HG03045 (cell line): ENCODE results near the gene SV2C.
"Not testable (repeated sequence)": the region's sequence is repeated elsewhere in the genome, so short reads cannot be mapped to it uniquely, and the experiment has no call there.

Experiments used
- ATAC-seq: cut with Tn5 transposase; IDR thresholded peaks from one replicate; pipeline ENCODE4 v1.9.1; 2021; ENCODE audit warnings: mild to moderate bottlenecking, moderate library complexity; ENCODE audit not compliant: unreplicated experiment

SV2C gene

GRCh38 chr5:76197726-76198125 lies 114.5 kb downstream of the SV2C start:
- no peak for ATAC-seq

GRCh38 chr5:76199336-76200318 lies 116.4 kb downstream of the SV2C start:
- ATAC-seq, result no peak

- ATAC-seq, result no peak
These were observed 119.0 kb downstream of the SV2C start for GRCh38 chr5:76202182-76202581.

GRCh38 chr5:76204191-76204590 lies 121.0 kb downstream of the SV2C start:
- ATAC-seq, result no peak

GRCh38 chr5:76204713-76205112 lies 121.5 kb downstream of the SV2C start:
- no peak for ATAC-seq

GRCh38 chr5:76207120-76207519 lies 123.9 kb downstream of the SV2C start:
- ATAC-seq, result no peak

GRCh38 chr5:76209297-76209696 lies 126.1 kb downstream of the SV2C start:
- ATAC-seq, result no peak

GRCh38 chr5:76210946-76211345 lies 127.8 kb downstream of the SV2C start:
- ATAC-seq, result no peak

- ATAC-seq, result no peak
These were observed 130.7 kb downstream of the SV2C start for GRCh38 chr5:76213858-76214257.

GRCh38 chr5:76216748-76217147 lies 133.6 kb downstream of the SV2C start:
- ATAC-seq, result no peak

- ATAC-seq, result no peak
These were observed 136.5 kb downstream of the SV2C start for GRCh38 chr5:76219636-76220035.

GRCh38 chr5:76221311-76221710 lies 138.1 kb downstream of the SV2C start:
- ATAC-seq, result no peak

GRCh38 chr5:76222318-76222717 lies 139.1 kb downstream of the SV2C start:
- ATAC-seq, result no peak

- ATAC-seq, result no peak
These were observed 140.5 kb downstream of the SV2C start for GRCh38 chr5:76223696-76224095.

GRCh38 chr5:76224898-76225297 lies 141.7 kb downstream of the SV2C start:
- ATAC-seq, result no peak

- no peak for ATAC-seq
These were observed 142.2 kb downstream of the SV2C start for GRCh38 chr5:76225336-76225735.

GRCh38 chr5:76229900-76230299 lies 146.7 kb downstream of the SV2C start:
- ATAC-seq, result no peak

- no peak for ATAC-seq
These were observed 147.6 kb downstream of the SV2C start for GRCh38 chr5:76230711-76231285.

- ATAC-seq, result no peak
These were observed 151.5 kb downstream of the SV2C start for GRCh38 chr5:76234665-76235064.

GRCh38 chr5:76236684-76237083 lies 153.5 kb downstream of the SV2C start:
- no peak for ATAC-seq

GRCh38 chr5:76240336-76240735 lies 157.2 kb downstream of the SV2C start:
- no peak for ATAC-seq

GRCh38 chr5:76242155-76242554 lies 159.0 kb downstream of the SV2C start:
- not testable (repeated sequence) for ATAC-seq
